IMR-90 (cell line): Measurements from ENCODE around the gene KLHL8. TPM values are rescaled to one million over a fixed set of nuclear protein-coding genes. Genes with fewer than 3 reads are reported as not detected.
A peak's percentile ranks its signal among the peaks of the same experiment; 100 is the strongest.

Experiments
- ATAC-seq: fragments of 200-7000 bp; cut with Tn5 transposase; 2 replicates; pipeline ENCODE4 v1.9.1; 2020; ENCODE audit warnings: low read depth, mild to moderate bottlenecking, moderate library complexity
- BruUV-seq: library from RNA; stranded (reverse); fragments of 400-500 nt; replicated peaks from 2 replicates; lab custom pipeline; 2021; lab: Mats Ljungman, UMichigan
- CTCF ChIA-PET: fragments of 300-600 bp; formaldehyde crosslinking; extraction: SDS; loops from one replicate; lab custom pipeline; 2021; ENCODE audit warnings: antibody characterized with exemption; lab: Yijun Ruan, JAX
- POLR2A ChIA-PET: fragments of 300-600 bp; sonication (Branson Sonifier 250); formaldehyde crosslinking; loops from one replicate; lab custom pipeline; 2022; ENCODE audit warnings: antibody characterized with exemption; ENCODE audit not compliant: unreplicated experiment; lab: Charles Lee
- DNase-seq: peaks from one replicate; pipeline ENCODE4 v3.0.0; 2013
- H2AFZ ChIP-seq: replicated peaks from 2 replicates; pipeline ENCODE3; 2013; ENCODE audit warnings: low read length, mild to moderate bottlenecking; ENCODE audit not compliant: poor library complexity
- H2AK5ac ChIP-seq: 2 replicates; pipeline ENCODE4 v1.6.1; 2013; ENCODE audit warnings: low read depth, low read length, inconsistent platforms
- H2AK9ac ChIP-seq: replicated peaks from 2 replicates; pipeline ENCODE3; 2013; ENCODE audit warnings: mild to moderate bottlenecking, low read depth, low read length, moderate library complexity; ENCODE audit not compliant: poor library complexity
- H2BK120ac ChIP-seq: 2 replicates; pipeline ENCODE4 v1.6.1; 2013; ENCODE audit warnings: low read depth, low read length, inconsistent platforms
- H2BK15ac ChIP-seq: 3 replicates; pipeline ENCODE4 v1.6.1; 2013; ENCODE audit warnings: low read depth, low read length, inconsistent platforms
- H2BK20ac ChIP-seq: 2 replicates; pipeline ENCODE4 v1.6.1; 2013; ENCODE audit warnings: low read depth, mild to moderate bottlenecking, inconsistent platforms, low read length, moderate library complexity
- H2BK5ac ChIP-seq: 2 replicates; pipeline ENCODE4 v1.6.1; 2013; ENCODE audit warnings: mild to moderate bottlenecking, low read depth, low read length, inconsistent platforms; ENCODE audit not compliant: poor library complexity, severe bottlenecking
- H3K14ac ChIP-seq: replicated peaks from 2 replicates; pipeline ENCODE4 v1.6.1; 2013; ENCODE audit warnings: low read depth, low read length, inconsistent platforms
- H3K18ac ChIP-seq: 2 replicates; pipeline ENCODE4 v1.6.1; 2013; ENCODE audit warnings: low read depth, low read length, control low read depth
- H3K23ac ChIP-seq: 2 replicates; pipeline ENCODE4 v1.6.1; 2013; ENCODE audit warnings: low read depth, low read length, inconsistent platforms
- H3K27ac ChIP-seq: 2 replicates; pipeline ENCODE4 v1.5.1; 2013; ENCODE audit warnings: mild to moderate bottlenecking, control low read depth, low read length; ENCODE audit not compliant: insufficient read depth
- H3K27me3 ChIP-seq: 2 replicates; pipeline ENCODE4 v1.6.1; 2013; ENCODE audit warnings: low read length; ENCODE audit not compliant: control insufficient read depth, insufficient read depth
- H3K36me3 ChIP-seq: 2 replicates; pipeline ENCODE4 v1.6.1; 2013; ENCODE audit warnings: low read length, mixed read lengths; ENCODE audit not compliant: control insufficient read depth, insufficient read depth
- H3K4ac ChIP-seq: 2 replicates; pipeline ENCODE4 v1.6.1; 2013; ENCODE audit warnings: low read depth, low read length, inconsistent platforms
- H3K4me1 ChIP-seq: 2 replicates; pipeline ENCODE4 v1.6.1; 2013; ENCODE audit warnings: low read length, mixed read lengths; ENCODE audit not compliant: control insufficient read depth, insufficient read depth
- H3K4me2 ChIP-seq: 2 replicates; pipeline ENCODE4 v1.6.1; 2013; ENCODE audit warnings: low read depth, mild to moderate bottlenecking, control low read depth, low read length, moderate library complexity
- H3K4me3 ChIP-seq: 2 replicates; pipeline ENCODE4 v1.5.1; 2013; ENCODE audit warnings: low read depth, mild to moderate bottlenecking, control low read depth, low read length, moderate library complexity; ENCODE audit not compliant: insufficient read depth
- H3K56ac ChIP-seq: 2 replicates; pipeline ENCODE4 v1.6.1; 2013; ENCODE audit warnings: low read length, inconsistent platforms; ENCODE audit not compliant: insufficient read depth; ENCODE audit errors: extremely low read depth
- H3K79me1 ChIP-seq, 2 experiments: 2 replicates each; pipeline ENCODE4 v1.6.1; 2013; ENCODE audit warnings: low read length in 2 of 2, inconsistent platforms in 1 of 2, low read depth in 1 of 2
- H3K9ac ChIP-seq: 2 replicates; pipeline ENCODE4 v1.6.1; 2013; ENCODE audit warnings: low read depth, low read length, control low read depth
- H3K9me1 ChIP-seq: 2 replicates; pipeline ENCODE4 v1.6.1; 2013; ENCODE audit warnings: low read length, inconsistent platforms; ENCODE audit not compliant: insufficient read depth
- H3K9me3 ChIP-seq: 2 replicates; pipeline ENCODE4 v1.6.1; 2013; ENCODE audit warnings: low read length; ENCODE audit not compliant: control insufficient read depth, insufficient read depth
- H4K20me1 ChIP-seq: 2 replicates; pipeline ENCODE4 v1.6.1; 2013; ENCODE audit warnings: low read length, inconsistent platforms; ENCODE audit not compliant: insufficient read depth
- H4K5ac ChIP-seq: 2 replicates; pipeline ENCODE4 v1.6.1; 2013; ENCODE audit warnings: mild to moderate bottlenecking, low read depth, low read length, control low read depth
- H4K8ac ChIP-seq, 2 experiments: 2 replicates each; pipeline ENCODE4 v1.6.1; 2013; ENCODE audit warnings: low read depth in 2 of 2, low read length in 2 of 2, control low read depth in 1 of 2, inconsistent platforms in 1 of 2
- H4K91ac ChIP-seq: 2 replicates; pipeline ENCODE4 v1.6.1; 2013; ENCODE audit warnings: low read depth, low read length, inconsistent platforms; ENCODE audit not compliant: insufficient read depth
- CTCF ChIP-seq: conservative IDR thresholded peaks from 2 replicates; pipeline ENCODE4 v1.5.1; 2012; ENCODE audit warnings: mild to moderate bottlenecking, low read depth, low read length, improper control_type of control experiment
- RAD21 ChIP-seq: IDR thresholded peaks from 2 replicates; pipeline ENCODE4 v1.6.1; 2012; ENCODE audit warnings: low read length, improper control_type of control experiment
- dilution Hi-C: fragments of 300-500 bp; cut with HindIII; formaldehyde crosslinking; loops from one replicate; pipeline ENCODE4 v1.14.3; 2018; ENCODE audit warnings: low sequenced_read_pairs; ENCODE audit not compliant: unreplicated experiment
- in situ Hi-C: fragments of 300-500 bp; cut with MboI; formaldehyde crosslinking; loops from 3 replicates; pipeline ENCODE4 v1.14.3; 2019; ENCODE audit warnings: low sequenced_read_pairs, inconsistent platforms, mixed read lengths
- intact Hi-C: fragments of 100-400 bp; cut with micrococcal nuclease; formaldehyde crosslinking; loops from 2 replicates; pipeline ENCODE4 v1.10.0; 2022
- polyA plus RNA-seq, 3 experiments: library from polyadenylated mRNA; depleted of rRNA; stranded (reverse); fragments of >200 nt; gene quantifications; 2 replicates each; pipeline ENCODE4 v1.2.3, GENCODE V29; 2012; ENCODE audit warnings: low replicate concordance in 1 of 3
- total RNA-seq: library from RNA; depleted of rRNA; stranded (reverse); fragments of >200 nt; gene quantifications from 2 replicates; pipeline ENCODE4 v1.2.3, GENCODE V29; 2012

KLHL8 gene
- total and polyA plus RNA-seq, 2 of the 4 experiments (the other 2 are of a cell fraction) = 3.1 to 9.5 TPM

- H3K79me1 ChIP-seq = no peaks in the 10 kb centered on the region
- H3K27me3 ChIP-seq = no peaks in the 10 kb centered on the region
- peak overlapping the region; percentile 57 for H2BK20ac ChIP-seq
- H3K4ac ChIP-seq = no peak overlapping the region; the same call in 1 of the 2 replicates
- no peaks in the 10 kb centered on the region for H4K20me1 ChIP-seq
- peak overlapping the region; percentile 72 for H2BK120ac ChIP-seq
- H2AK9ac ChIP-seq = no peak overlapping the region
- H3K56ac ChIP-seq = peak overlapping the region; percentile 62; the same call in 1 of the 2 replicates
- TF ChIP-seq CTCF (no peak), RAD21 (no peak)
- peak overlapping the region in 1 of 2 experiments; percentile 64; a peak in 2 of 4 replicates for H4K8ac ChIP-seq
- peak overlapping the region; percentile 70 for H2BK5ac ChIP-seq
- no TSS peak for BruUV-seq
- H3K9me3 ChIP-seq = peaks cover 5% of the 10 kb centered on the region
- no peak overlapping the region; the same call in 1 of the 2 replicates for H3K9ac ChIP-seq
- peaks cover 3% of the 10 kb centered on the region for H3K4me1 ChIP-seq
- DNase-seq (no peak), ATAC-seq (peak; percentile 46)
- H3K4me2 ChIP-seq = peak overlapping the region; percentile 76
- H3K9me1 ChIP-seq = no peaks in the 10 kb centered on the region
- ChIA-PET CTCF (interaction anchor here (0.6 to 1.9 kb wide), 2 partner anchors 90 to 225 kb away, joined by 4 to 8 read pairs; no protein-coding TSS in a partner anchor), POLR2A (interaction anchor here (1.0 kb wide), 1 partner anchor 22 kb away, joined by 3 read pairs; no protein-coding TSS in a partner anchor)
- H2BK15ac ChIP-seq = no peak overlapping the region; the same call in 2 of the 3 replicates
- H3K23ac ChIP-seq = no peak overlapping the region
- 0 out of 2 replicates have a peak overlapping the region, but pooled peaks have one; percentile 21 for H4K91ac ChIP-seq
- H2AK5ac ChIP-seq = no peak overlapping the region
- no peak overlapping the region; the same call in 1 of the 2 replicates for H4K5ac ChIP-seq
- intact Hi-C loops = loop anchor here (5.0 kb wide), 1 partner anchor 743 kb away; no protein-coding TSS in a partner anchor
- H2AFZ ChIP-seq = no peak overlapping the region
- in situ Hi-C loops = loop anchor here (25.0 kb wide), 1 partner anchor 728 kb away; no protein-coding TSS in a partner anchor
- no peak overlapping the region for H3K27ac ChIP-seq
- dilution Hi-C loops = no loop called here
- H3K14ac ChIP-seq = no peak overlapping the region
- H3K18ac ChIP-seq = peak overlapping the region; percentile 57; the same call in 1 of the 2 replicates
- no peaks in the 10 kb centered on the region for H3K36me3 ChIP-seq
- H3K4me3 ChIP-seq = no peak overlapping the region
These were observed 19.4 kb upstream of the KLHL8 start for GRCh38 chr4:87239821-87240220.
